K562 (cell line): ENCODE results near the gene AGXT. TPM values are rescaled to one million over a fixed set of nuclear protein-coding genes. Genes with fewer than 3 reads are reported as not detected.

Source experiments
- ATAC-seq: fragments of 200-7000 bp; cut with Tn5 transposase; 3 replicates; pipeline ENCODE4 v1.9.1; 2020; ENCODE audit warnings: moderate library complexity
- BruUV-seq: library from RNA; stranded (reverse); fragments of 400-500 nt; replicated peaks from 2 replicates; lab custom pipeline; 2021; lab: Mats Ljungman, UMichigan
- CTCF ChIA-PET: fragments of 300-600 bp; formaldehyde crosslinking; extraction: SDS; loops from one replicate; lab custom pipeline; 2021; ENCODE audit warnings: low intra/inter-chr PET ratio; lab: Yijun Ruan, JAX
- POLR2A ChIA-PET: fragments of 300-600, 350-650 bp; sonication (Branson Sonifier 250); formaldehyde crosslinking; extraction: SDS; loops from one replicate; lab custom pipeline; 2021; ENCODE audit warnings: antibody characterized with exemption, inconsistent platforms; lab: Yijun Ruan, JAX
- DNase-seq, 4 experiments: peaks; one replicate each; pipeline versions ENCODE4 v3.0.0 to v3.0.0-alpha.2; 2011 to 2018; ENCODE audit warnings: low spot score in 3 of 4, mixed read lengths in 3 of 4; ENCODE audit errors: extremely low read depth in 1 of 4
- FAIRE-seq: peaks from 2 replicates; lab custom pipeline; 2011; peaks lifted over from hg19 to GRCh38; lab: Jason Lieb, UNC
- H2AFZ ChIP-seq: 2 replicates; pipeline ENCODE4 v1.6.0; 2011; ENCODE audit warnings: low read depth, low read length, control low read depth, inconsistent platforms
- H3K27ac ChIP-seq: fragments of 200-600 bp; 3 replicates; pipeline ENCODE4 v1.8.0; 2011; ENCODE audit warnings: low read depth, mild to moderate bottlenecking, control low read depth, inconsistent platforms, low read length, moderate library complexity, mixed read lengths; ENCODE audit errors: extremely low read depth
- H3K27me3 ChIP-seq, 2 experiments: fragments of 300-600 bp in 1 of 2; 2 replicates in 1 of 2; 3 replicates in 1 of 2; pipeline versions ENCODE4 v1.6.0 to v1.8.0; 2011; ENCODE audit warnings: inconsistent platforms in 2 of 2, low read length in 2 of 2, mild to moderate bottlenecking in 1 of 2, mixed read lengths in 1 of 2, moderate library complexity in 1 of 2; ENCODE audit not compliant: control insufficient read depth in 2 of 2, insufficient read depth in 2 of 2
- H3K36me3 ChIP-seq: fragments of 300-600 bp; 3 replicates; pipeline ENCODE4 v1.8.0; 2011; ENCODE audit warnings: mild to moderate bottlenecking, low read length, inconsistent platforms; ENCODE audit not compliant: control insufficient read depth, insufficient read depth
- H3K4me1 ChIP-seq, 2 experiments: fragments of 200-600 bp in 1 of 2; replicated peaks in 1 of 2; 2 replicates in 1 of 2; 3 replicates in 1 of 2; pipeline versions ENCODE4 v1.5.1 to v1.8.0; 2011; ENCODE audit warnings: inconsistent platforms in 2 of 2, low read length in 2 of 2, mild to moderate bottlenecking in 1 of 2, mixed read lengths in 1 of 2, moderate library complexity in 1 of 2; ENCODE audit not compliant: control insufficient read depth in 2 of 2, insufficient read depth in 2 of 2
- H3K4me2 ChIP-seq: 2 replicates; pipeline ENCODE4 v1.6.1; 2011; ENCODE audit warnings: low read length, control low read depth, inconsistent platforms, mixed read lengths; ENCODE audit not compliant: insufficient read depth
- H3K4me3 ChIP-seq: fragments of 200-600 bp; sonication (generic), shearing (Covaris generic); 2 replicates; pipeline ENCODE4 v1.5.1; 2016; ENCODE audit warnings: control low read depth, inconsistent platforms
- H3K79me2 ChIP-seq: fragments of 200-600 bp; 3 replicates; pipeline ENCODE4 v1.8.0; 2011; ENCODE audit warnings: low read length, inconsistent platforms; ENCODE audit not compliant: control insufficient read depth, insufficient read depth
- H3K9ac ChIP-seq, 2 experiments: 2 replicates each; pipeline versions ENCODE4 v1.6.0 to v1.6.1; 2011; ENCODE audit warnings: low read depth in 2 of 2, low read length in 2 of 2, control low read depth in 1 of 2, inconsistent platforms in 1 of 2, mild to moderate bottlenecking in 1 of 2, mixed read lengths in 1 of 2; ENCODE audit not compliant: insufficient read depth in 1 of 2
- H3K9me1 ChIP-seq: one replicate; pipeline ENCODE4 v1.6.0; 2011; ENCODE audit warnings: inconsistent platforms, mild to moderate bottlenecking, low read length, moderate library complexity; ENCODE audit not compliant: control insufficient read depth, insufficient read depth
- H3K9me3 ChIP-seq: replicated peaks from 2 replicates; pipeline ENCODE4 v1.5.1; 2011; ENCODE audit warnings: low read depth, low read length, inconsistent platforms; ENCODE audit not compliant: control insufficient read depth, insufficient read depth
- H4K20me1 ChIP-seq: replicated peaks from 2 replicates; pipeline ENCODE4 v1.6.1; 2011; ENCODE audit warnings: low read length, inconsistent platforms, mixed read lengths; ENCODE audit not compliant: control insufficient read depth, insufficient read depth
- ARID4B ChIP-seq: sonication (generic); formaldehyde crosslinking; IDR thresholded peaks from 2 replicates; pipeline ENCODE4 v1.8.0; 2022; ENCODE audit warnings: mild to moderate bottlenecking, missing genetic modification reagents
- ATF1 ChIP-seq, 2 experiments: fragments of 450-650 bp in 1 of 2; IDR thresholded peaks; 2 replicates each; pipeline ENCODE4 v1.6.1; 2016; ENCODE audit warnings: missing compliant biosample characterization in 1 of 2, missing genetic modification characterization in 1 of 2
- CAMTA2 ChIP-seq: fragments of 250-450 bp; sonication (Bioruptor Pico); conservative IDR thresholded peaks from 2 replicates; pipeline ENCODE4 v1.5.1; 2022
- CBX2 ChIP-seq: fragments of 200-600 bp; sonication (generic); IDR thresholded peaks from one replicate; pipeline ENCODE4 v1.6.1; 2012; ENCODE audit warnings: mild to moderate bottlenecking, low read length, inconsistent platforms; ENCODE audit not compliant: insufficient read depth, poor library complexity, severe bottlenecking
- CREB3L1 ChIP-seq: fragments of 450-650 bp; IDR thresholded peaks from 2 replicates; pipeline ENCODE4 v1.6.1; 2014; ENCODE audit warnings: low read depth, mild to moderate bottlenecking, moderate library complexity, borderline replicate concordance
- HDAC8 ChIP-seq: fragments of 450-650 bp; IDR thresholded peaks from 2 replicates; pipeline ENCODE4 v1.6.1; 2016; ENCODE audit warnings: mild to moderate bottlenecking, missing genetic modification characterization, moderate library complexity, missing compliant biosample characterization
- MYBL2 ChIP-seq, 2 experiments: fragments of 450-650 bp in 1 of 2; sonication (generic) in 1 of 2; formaldehyde crosslinking in 1 of 2; IDR thresholded peaks; 2 replicates each; pipeline versions ENCODE4 v1.6.1 to v1.8.1; 2017 to 2022; ENCODE audit warnings: borderline replicate concordance in 1 of 2, inconsistent platforms in 1 of 2, low read depth in 1 of 2, mild to moderate bottlenecking in 1 of 2, missing genetic modification reagents in 1 of 2, moderate library complexity in 1 of 2
- NR2C1 ChIP-seq, 2 experiments: fragments of 450-650 bp; IDR thresholded peaks; 2 replicates each; pipeline ENCODE4 v1.6.1; 2017; ENCODE audit warnings: mild to moderate bottlenecking in 2 of 2, antibody characterized with exemption in 1 of 2, inconsistent platforms in 1 of 2, missing compliant biosample characterization in 1 of 2, missing genetic modification characterization in 1 of 2
- PKNOX1 ChIP-seq: fragments of 450-650 bp; IDR thresholded peaks from 2 replicates; pipeline ENCODE4 v1.6.1; 2016
- RFX7 ChIP-seq: fragments of 250-450 bp; sonication (Bioruptor Pico); IDR thresholded peaks from 2 replicates; pipeline ENCODE4 v1.5.1; 2021; ENCODE audit warnings: mild to moderate bottlenecking
- TEAD1 ChIP-seq, 2 experiments: fragments of 450-650 bp in 1 of 2; sonication (generic) in 1 of 2; formaldehyde crosslinking; IDR thresholded peaks; 2 replicates each; pipeline versions ENCODE4 v1.4.0 to v1.8.0; 2020 to 2022; ENCODE audit warnings: mild to moderate bottlenecking in 2 of 2, missing genetic modification reagents in 1 of 2
- TEAD2 ChIP-seq: fragments of 450-650 bp; IDR thresholded peaks from 2 replicates; pipeline ENCODE4 v1.6.1; 2016; ENCODE audit warnings: missing genetic modification characterization, control low read depth, missing compliant biosample characterization
- U2AF2 ChIP-seq: fragments of 200-400 bp; formaldehyde crosslinking; optimal IDR thresholded peaks from 2 replicates; pipeline ENCODE3; 2017; ENCODE audit warnings: low read depth, mild to moderate bottlenecking, low read length
- WGBS: fragments of 100-300 bp; shearing (Covaris generic); methylation state at CpG from one replicate; pipeline ENCODE4 v1.1.6; 2016; ENCODE audit warnings: low coverage, mixed read lengths; ENCODE audit not compliant: insufficient coverage; ENCODE audit errors: missing lambda C conversion rate; 5-methylcytosine and 5-hydroxymethylcytosine counted together
- in situ Hi-C: fragments of 300-500 bp; cut with MboI; formaldehyde crosslinking; loops from 4 replicates; pipeline ENCODE4 v1.15.0; 2018; ENCODE audit warnings: inconsistent platforms, mixed read lengths
- intact Hi-C: fragments of 100-400 bp; cut with micrococcal nuclease; formaldehyde crosslinking; loops from 2 replicates; pipeline ENCODE4 v1.14.2; 2022
- polyA plus RNA-seq, 8 experiments: library from polyadenylated mRNA; depleted of rRNA in 4 of 8; stranded (reverse) in 5 of 8; unstranded in 3 of 8; fragments of >200 nt; fragmentation: Nextera tagmentation in 2 of 8; fragmentation: Illumina TruSeq in 1 of 8; extraction: Ambion mirVana in 2 of 8; extraction: Trizol in 1 of 8; gene quantifications; 2 replicates each; pipeline versions ENCODE4 v1.2.1 to v1.2.3, GENCODE V29; 2011 to 2014; ENCODE audit warnings: inconsistent platforms in 1 of 8, missing spikeins in 1 of 8
- total RNA-seq, 7 experiments: library from RNA; depleted of rRNA in 6 of 7; stranded (reverse); fragments of >200 nt in 6 of 7; fragmentation: Illumina TruSeq in 2 of 7; extraction: Trizol in 2 of 7; gene quantifications; 2 replicates each; pipeline versions ENCODE4 v1.2.1 to v1.2.3, GENCODE V29; 2011 to 2021; ENCODE audit warnings: low replicate concordance in 1 of 7

Gene AGXT
- total and polyA plus RNA-seq, 9 of the 15 experiments (the other 6 are each of a cell fraction or from before 2014, with no cell fraction given) = 0.18 TPM; not detected in 8

DNA sequence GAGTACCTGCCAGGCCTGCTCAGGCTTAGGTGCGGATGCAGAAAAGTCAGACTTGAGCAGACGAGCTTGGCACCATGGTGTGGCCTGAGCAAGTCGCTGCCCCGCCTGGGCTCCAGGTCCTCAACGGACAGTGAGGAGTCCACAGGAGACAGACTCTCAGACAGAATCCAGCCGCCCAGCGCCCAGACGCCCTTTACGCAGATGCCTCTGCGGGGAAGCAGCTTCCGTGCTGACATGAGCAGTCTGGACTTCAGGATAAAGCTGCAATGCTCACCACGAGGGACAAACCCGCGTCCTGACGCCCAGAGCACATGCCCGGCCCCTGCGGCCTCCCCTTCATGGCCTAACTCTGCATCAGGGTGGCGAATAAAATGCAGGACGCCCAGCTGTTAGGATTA lies 30.8 kb downstream of the AGXT start:
- 2% methylated on average over 6 of the region's 19 CpGs for WGBS
- H3K27ac ChIP-seq = no peak overlapping the region
- no peak for DNase-seq
- H3K4me1 ChIP-seq = peaks cover 0 to 6% of the 10 kb centered on the region in 2 experiments; a peak in 1 of 5 replicates
- H3K4me2 ChIP-seq = no peak overlapping the region
- H3K9me3 ChIP-seq = no peaks in the 10 kb centered on the region
- ChIA-PET CTCF (no interaction called here), POLR2A (interaction anchor here (0.6 kb wide), 2 partner anchors 84 to 337 kb away, joined by 3 read pairs; no protein-coding TSS in a partner anchor)
- no peak overlapping the region for H3K4me3 ChIP-seq
- no peak for FAIRE-seq
- no peaks in the 10 kb centered on the region for H3K36me3 ChIP-seq
- in situ Hi-C loops (no loop called here), intact Hi-C loops (no loop called here)
- ATAC-seq = no peak
- no TSS peak for BruUV-seq
- no peak overlapping the region for H3K9ac ChIP-seq
- H3K79me2 ChIP-seq = no peaks in the 10 kb centered on the region
- 0 out of 2 replicates have a peak, but pooled peaks cover 7% of the 10 kb centered on the region for H4K20me1 ChIP-seq
- no peak overlapping the region for H2AFZ ChIP-seq
- H3K27me3 ChIP-seq = peaks cover 0 to 47% of the 10 kb centered on the region in 2 experiments; a peak in 3 of 5 replicates
- H3K9me1 ChIP-seq = no peaks in the 10 kb centered on the region
- TF ChIP-seq HDAC8 (tag) = no peak
- no peak for TF ChIP-seq TEAD1 (CRISPR knock-in tag; IDR thresholded peaks at IDR 0.05)
- TF ChIP-seq CBX2 = no peak
- no peak for TF ChIP-seq ARID4B
- TF ChIP-seq PKNOX1 = no peak
- no peak for TF ChIP-seq MYBL2 (IDR thresholded peaks at IDR 0.05; ENCODE audit: low read depth)
- TF ChIP-seq MYBL2 (CRISPR knock-in tag; IDR thresholded peaks at IDR 0.05; ENCODE audit: borderline replicate concordance) = no peak
- TF ChIP-seq CREB3L1 = no peak
- no peak for TF ChIP-seq RFX7 (CRISPR knock-in tag)
- no peak for TF ChIP-seq U2AF2
- TF ChIP-seq CAMTA2 = no peak
- TF ChIP-seq NR2C1 (IDR thresholded peaks at IDR 0.05) = no peak
- no peak for TF ChIP-seq NR2C1 (tag; IDR thresholded peaks at IDR 0.05)
- TF ChIP-seq ATF1 (CRISPR knock-in tag; IDR thresholded peaks at IDR 0.05) = no peak
- TF ChIP-seq ATF1 (tag; IDR thresholded peaks at IDR 0.05) = no peak
- TF ChIP-seq TEAD2 (tag) = no peak
